Thoracic aorta (tissue), 2 donors: ENCODE data around the gene ACR. TPM values are rescaled to one million over a fixed set of nuclear protein-coding genes. Genes with fewer than 3 reads are reported as not detected.

Experiments
- ATAC-seq: fragments of 150-250 bp; one replicate; pipeline ENCODE4 v1.8.0; 2017; ENCODE audit warnings: low read depth; ENCODE audit not compliant: insufficient number of reproducible peaks, low FRiP score
- DNase-seq: peaks from one replicate; pipeline ENCODE4 v3.0.0-alpha.2; 2020; ENCODE audit warnings: low spot score
- H3K27ac ChIP-seq, 2 donors: fragments of 200-600 bp; sonication (generic); 1 replicate in 1 of 2; 2 replicates in 1 of 2; pipeline ENCODE4 v1.5.1; 2016; ENCODE audit warnings: mild to moderate bottlenecking in 2 of 2, moderate library complexity in 2 of 2
- H3K27me3 ChIP-seq: fragments of 200-600 bp; sonication (generic); replicated peaks from 2 replicates; pipeline ENCODE4 v1.6.0; 2016; ENCODE audit warnings: mild to moderate bottlenecking; ENCODE audit not compliant: insufficient read depth
- H3K36me3 ChIP-seq: fragments of 200-600 bp; sonication (generic); one replicate; pipeline ENCODE4 v1.5.1; 2016
- H3K4me1 ChIP-seq, 2 donors: fragments of 200-600 bp; sonication (generic); 1 replicate in 1 of 2; 2 replicates in 1 of 2; pipeline versions ENCODE4 v1.5.1 to v1.6.0; 2016; ENCODE audit warnings: low read depth in 2 of 2, mild to moderate bottlenecking in 1 of 2; ENCODE audit not compliant: control insufficient read depth in 1 of 2
- H3K4me3 ChIP-seq: fragments of 200-600 bp; sonication (generic); 2 replicates; pipeline ENCODE4 v1.5.1; 2016; ENCODE audit warnings: mild to moderate bottlenecking
- H3K9me3 ChIP-seq: fragments of 200-600 bp; sonication (generic); 2 replicates; pipeline ENCODE4 v1.5.1; 2016
- CTCF ChIP-seq: fragments of 200-600 bp; sonication (generic); IDR thresholded peaks from one replicate; pipeline ENCODE4 v1.5.1; 2019; ENCODE audit warnings: antibody characterized with exemption
- total RNA-seq, 2 donors: library from RNA; depleted of rRNA; stranded (reverse); fragments of >200 nt; gene quantifications; one replicate each; pipeline versions ENCODE4 v1.1.0 to v1.2.3, GENCODE V29; 2016

The ACR gene
- total RNA-seq, 2 donors from 2014 or later: not detected

GRCh38 chr22:50722716-50723428, 15.1 kb upstream of the ACR start:
- Histone ChIP-seq H3K9me3 (no peaks in the 10 kb centered on the region), H3K36me3 (no peaks in the 10 kb centered on the region), H3K27me3 (no peaks in the 10 kb centered on the region), H3K4me1 (no peaks in the 10 kb centered on the region), H3K27ac (no peak overlapping the region), H3K4me3 (no peak overlapping the region)
- no peak for ATAC-seq
- no peak for TF ChIP-seq CTCF
- DNase-seq: no peak

- H3K9me3 ChIP-seq: no peaks in the 10 kb centered on the region
- H3K4me3 ChIP-seq: no peak overlapping the region
- no peaks in the 10 kb centered on the region for H3K27me3 ChIP-seq
- no peak for ATAC-seq
- no peak overlapping the region for H3K27ac ChIP-seq
- H3K4me1 ChIP-seq: no peaks in the 10 kb centered on the region
- no peaks in the 10 kb centered on the region for H3K36me3 ChIP-seq
- DNase-seq: no peak
- TF ChIP-seq CTCF: no peak
These were observed 14.0 kb upstream of the ACR start for GRCh38 chr22:50723991-50724390.

- ATAC-seq (no peak), DNase-seq (no peak)
- TF ChIP-seq CTCF: no peak
- H3K27me3 ChIP-seq: no peaks in the 10 kb centered on the region
- no peak overlapping the region for H3K4me3 ChIP-seq
- no peaks in the 10 kb centered on the region for H3K36me3 ChIP-seq
- no peak overlapping the region for H3K27ac ChIP-seq
- no peaks in the 10 kb centered on the region for H3K9me3 ChIP-seq
- H3K4me1 ChIP-seq: no peaks in the 10 kb centered on the region
These were observed 13.4 kb upstream of the ACR start for GRCh38 chr22:50724616-50725015.

- DNase-seq (no peak), ATAC-seq (no peak)
- Histone ChIP-seq H3K4me3 (no peak overlapping the region), H3K4me1 (no peaks in the 10 kb centered on the region), H3K27ac (no peak overlapping the region), H3K9me3 (no peaks in the 10 kb centered on the region), H3K36me3 (no peaks in the 10 kb centered on the region), H3K27me3 (no peaks in the 10 kb centered on the region)
- no peak for TF ChIP-seq CTCF
These were observed 12.4 kb upstream of the ACR start for GRCh38 chr22:50725597-50725996.

GRCh38 chr22:50726643-50727340, 11.2 kb upstream of the ACR start:
- H3K27me3 ChIP-seq: no peaks in the 10 kb centered on the region
- H3K36me3 ChIP-seq: no peaks in the 10 kb centered on the region
- H3K4me3 ChIP-seq: no peak overlapping the region
- ATAC-seq: no peak
- no peaks in the 10 kb centered on the region for H3K9me3 ChIP-seq
- no peak overlapping the region for H3K27ac ChIP-seq
- peaks cover 0 to 4% of the 10 kb centered on the region in 2 donors for H3K4me1 ChIP-seq
- no peak for TF ChIP-seq CTCF
- no peak for DNase-seq
